Measurements from ENCODE around the gene HOXB3.
"Not testable (repeated sequence)": the region's sequence is repeated elsewhere in the genome, so short reads cannot be mapped to it uniquely, and the experiment has no call there.

Gene HOXB3

GRCh38 chr17:48510381-48510760 is 79.7 kb downstream of the HOXB3 start (continued):
- TF ChIP-seq CREB5 (CRISPR knock-in tag; IDR thresholded peaks at IDR 0.05; ENCODE audit: low read depth) (no peak), ZFP30 (CRISPR knock-in tag; IDR thresholded peaks at IDR 0.05) (no peak), ARNTL (CRISPR knock-in tag; IDR thresholded peaks at IDR 0.05; ENCODE audit: borderline replicate concordance, low read depth) (no peak)

GRCh38 chr17:48509708-48510107 is 80.3 kb downstream of the HOXB3 start:
- not testable (repeated sequence) for ATAC-seq

GRCh38 chr17:48506246-48506645 is 83.8 kb downstream of the HOXB3 start:
- ATAC-seq = peak; percentile 32; the same call in 1 of the 3 replicates

GRCh38 chr17:48505788-48506187 is 84.3 kb downstream of the HOXB3 start:
- peak; percentile 79 for ATAC-seq
- TF ChIP-seq ZNF70 (CRISPR knock-in tag; IDR thresholded peaks at IDR 0.05) (no peak), TCF4 (CRISPR knock-in tag; IDR thresholded peaks at IDR 0.05; ENCODE audit: borderline replicate concordance) (no peak), TOX (CRISPR knock-in tag; IDR thresholded peaks at IDR 0.05; ENCODE audit: borderline replicate concordance) (no peak), SNAI2 (CRISPR knock-in tag; IDR thresholded peaks at IDR 0.05) (no peak), CSDC2 (CRISPR knock-in tag; IDR thresholded peaks at IDR 0.05) (no peak), ZFP30 (CRISPR knock-in tag; IDR thresholded peaks at IDR 0.05) (no peak), CSRNP3 (CRISPR knock-in tag; IDR thresholded peaks at IDR 0.05) (no peak), OSR1 (CRISPR knock-in tag; IDR thresholded peaks at IDR 0.05) (no peak), ARNTL (CRISPR knock-in tag; IDR thresholded peaks at IDR 0.05; ENCODE audit: borderline replicate concordance, low read depth) (no peak), ZNF8 (CRISPR knock-in tag; IDR thresholded peaks at IDR 0.05) (no peak), ISL1 (CRISPR knock-in tag; IDR thresholded peaks at IDR 0.05) (no peak), PPARA (CRISPR knock-in tag; IDR thresholded peaks at IDR 0.05; ENCODE audit: borderline replicate concordance) (no peak), CREB5 (CRISPR knock-in tag; IDR thresholded peaks at IDR 0.05; ENCODE audit: low read depth) (no peak), BACH2 (CRISPR knock-in tag; IDR thresholded peaks at IDR 0.05; ENCODE audit: borderline replicate concordance) (no peak), GLIS3 (CRISPR knock-in tag; IDR thresholded peaks at IDR 0.05) (no peak), ZC3H10 (CRISPR knock-in tag; IDR thresholded peaks at IDR 0.05) (no peak)

More at GRCh38 chr17:48506246-48506645, 83.8 kb downstream of the HOXB3 start:
- no peak for TF ChIP-seq SNAI2 (CRISPR knock-in tag; IDR thresholded peaks at IDR 0.05)
- TF ChIP-seq BACH2 (CRISPR knock-in tag; IDR thresholded peaks at IDR 0.05; ENCODE audit: borderline replicate concordance) = no peak
- no peak for TF ChIP-seq ZNF565 (CRISPR knock-in tag; conservative IDR thresholded peaks at IDR 0.05; ENCODE audit: low read depth)
- TF ChIP-seq ISL1 (CRISPR knock-in tag; IDR thresholded peaks at IDR 0.05) = no peak
- TF ChIP-seq PPARA (CRISPR knock-in tag; IDR thresholded peaks at IDR 0.05; ENCODE audit: borderline replicate concordance) = no peak

- ATAC-seq = no peak
- no peak for TF ChIP-seq CREB5 (CRISPR knock-in tag; IDR thresholded peaks at IDR 0.05; ENCODE audit: low read depth)
- no peak for TF ChIP-seq GLIS3 (CRISPR knock-in tag; IDR thresholded peaks at IDR 0.05)
- TF ChIP-seq CSDC2 (CRISPR knock-in tag; IDR thresholded peaks at IDR 0.05) = no peak
- no peak for TF ChIP-seq CSRNP3 (CRISPR knock-in tag; IDR thresholded peaks at IDR 0.05)
- TF ChIP-seq RARB (CRISPR knock-in tag; IDR thresholded peaks at IDR 0.05) = no peak
- no peak for TF ChIP-seq ISL1 (CRISPR knock-in tag; IDR thresholded peaks at IDR 0.05)
Observed at GRCh38 chr17:48504953-48505352, 85.1 kb downstream of the HOXB3 start.

Measured in SK-N-SH treated with all-trans-retinoic acid at 6 μM for 48 hours (cell line).